HG03354 (cell line): ENCODE data around the gene BEND6.

Experiments
- ATAC-seq: cut with Tn5 transposase; IDR thresholded peaks from one replicate; pipeline ENCODE4 v1.9.1; 2021; ENCODE audit warnings: mild to moderate bottlenecking; ENCODE audit not compliant: unreplicated experiment, poor library complexity, severe bottlenecking

The BEND6 gene

DNA sequence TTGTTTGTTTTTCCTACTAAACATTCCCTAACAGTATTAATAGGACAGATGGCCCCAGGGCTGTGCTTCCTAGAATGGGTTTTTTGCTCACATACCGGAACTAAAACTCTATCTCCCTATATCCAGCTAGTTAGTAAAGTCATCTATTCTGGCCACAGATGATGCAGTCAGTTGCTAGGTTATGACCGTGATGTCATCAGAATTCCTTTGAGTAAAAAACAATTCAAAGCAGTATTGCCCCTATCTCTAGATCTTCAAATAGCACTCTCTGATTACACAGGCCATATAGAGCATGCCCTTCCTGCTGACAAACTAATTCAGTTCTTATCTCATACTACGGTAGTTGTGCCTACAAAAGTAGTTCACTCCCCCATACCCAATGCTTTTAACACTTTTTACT, 117.2 kb downstream of the BEND6 start:
- no peak for ATAC-seq

GRCh38 chr6:57074383-57074782, 119.5 kb downstream of the BEND6 start:
- ATAC-seq: no peak

GRCh38 chr6:57075092-57075491, 120.2 kb downstream of the BEND6 start:
- ATAC-seq: no peak
